Measurements from ENCODE around the gene PARP11.

The PARP11 gene

GRCh38 chr12:3761116-3761735 lies 112.0 kb downstream of the PARP11 start:
- DNase-seq, result no peak

GRCh38 chr12:3759878-3760277 lies 113.3 kb downstream of the PARP11 start:
- no peak for DNase-seq

All from activated CD8-positive, alpha-beta memory T cell treated with anti-CD3 and anti-CD28 coated beads, Interleukin-2, amount 50 U/mL, for 48 hours (primary cell).